SK-N-SH (cell line): ENCODE measurements around the gene MMADHC. TPM values are rescaled to one million over a fixed set of nuclear protein-coding genes. Genes with fewer than 3 reads are reported as not detected.
A peak's percentile ranks its signal among the peaks of the same experiment; 100 is the strongest.

Source experiments
- CTCF ChIA-PET: fragments of 300-600, 350-600 bp; formaldehyde crosslinking; extraction: SDS; loops from one replicate; lab custom pipeline; 2021; lab: Yijun Ruan, JAX
- POLR2A ChIA-PET: fragments of 350-600 bp; sonication (Branson Sonifier 250); formaldehyde crosslinking; extraction: SDS; loops from one replicate; lab custom pipeline; 2020; ENCODE audit warnings: antibody characterized with exemption, inconsistent platforms; lab: Yijun Ruan, JAX
- DNase-seq: peaks from one replicate; pipeline ENCODE4 v3.0.0; 2012
- H2AFZ ChIP-seq: fragments of 200-600 bp; sonication (generic); 2 replicates; pipeline ENCODE4 v1.8.1; 2016; ENCODE audit warnings: antibody characterized with exemption, mild to moderate bottlenecking, low read depth
- H3F3A ChIP-seq: fragments of 200-600 bp; sonication (generic); replicated peaks from 2 replicates; pipeline ENCODE3; 2016; ENCODE audit warnings: antibody characterized with exemption, mild to moderate bottlenecking; ENCODE audit not compliant: insufficient read depth
- H3K27ac ChIP-seq, 2 experiments: fragments of 200-500 bp in 1 of 2; fragments of 200-600 bp in 1 of 2; sonication (Bioruptor generic) in 1 of 2; sonication (generic), shearing (Covaris generic) in 1 of 2; 2 replicates each; pipeline versions ENCODE4 v1.5.1 to v1.6.1; 2014 to 2016; ENCODE audit warnings: low read depth in 2 of 2, inconsistent platforms in 1 of 2, low read length in 1 of 2, mild to moderate bottlenecking in 1 of 2, mixed read lengths in 1 of 2
- H3K27me3 ChIP-seq: fragments of 200-600 bp; sonication (generic), shearing (Covaris generic); 2 replicates; pipeline ENCODE4 v1.6.1; 2016; ENCODE audit warnings: mixed run types; ENCODE audit not compliant: insufficient read depth
- H3K36me3 ChIP-seq, 2 experiments: fragments of 200-500 bp in 1 of 2; fragments of 200-600 bp in 1 of 2; sonication (Bioruptor generic) in 1 of 2; sonication (generic) in 1 of 2; replicated peaks in 1 of 2; 2 replicates each; pipeline versions ENCODE3 to v1.5.1; 2014 to 2016; ENCODE audit warnings: low read length in 1 of 2, mild to moderate bottlenecking in 1 of 2; ENCODE audit not compliant: insufficient read depth in 2 of 2, control insufficient read depth in 1 of 2
- H3K4me1 ChIP-seq, 2 experiments: fragments of 200-500 bp in 1 of 2; fragments of 200-600 bp in 1 of 2; sonication (Bioruptor generic) in 1 of 2; sonication (generic), shearing (Covaris generic) in 1 of 2; 2 replicates each; pipeline versions ENCODE4 v1.5.1 to v1.6.1; 2014 to 2016; ENCODE audit warnings: low read depth in 1 of 2, low read length in 1 of 2, mixed run types in 1 of 2; ENCODE audit not compliant: insufficient read depth in 2 of 2, control insufficient read depth in 1 of 2
- H3K4me2 ChIP-seq: fragments of 200-600 bp; sonication (generic), shearing (Covaris generic); 2 replicates; pipeline ENCODE4 v1.6.1; 2017; ENCODE audit warnings: mixed run types
- H3K4me3 ChIP-seq, 2 experiments: fragments of 200-500 bp in 1 of 2; fragments of 200-600 bp in 1 of 2; sonication (Bioruptor generic) in 1 of 2; sonication (generic), shearing (Covaris generic) in 1 of 2; 2 replicates each; pipeline versions ENCODE4 v1.5.1 to v1.8.1; 2014 to 2016; ENCODE audit warnings: low read depth in 2 of 2, inconsistent platforms in 1 of 2, low read length in 1 of 2, mild to moderate bottlenecking in 1 of 2, mixed read lengths in 1 of 2, moderate library complexity in 1 of 2
- H3K79me2 ChIP-seq: fragments of 200-600 bp; sonication (generic); 2 replicates; pipeline ENCODE4 v1.8.1; 2017; ENCODE audit warnings: mild to moderate bottlenecking; ENCODE audit not compliant: insufficient read depth
- H3K9ac ChIP-seq: fragments of 200-600 bp; sonication (generic); 2 replicates; pipeline ENCODE4 v1.6.1; 2017; ENCODE audit warnings: mixed run types
- H3K9me2 ChIP-seq: fragments of 200-600 bp; sonication (generic); 2 replicates; pipeline ENCODE4 v1.6.1; 2017; ENCODE audit warnings: mixed run types
- H3K9me3 ChIP-seq: fragments of 200-600 bp; sonication (generic); 2 replicates; pipeline ENCODE4 v1.6.1; 2017; ENCODE audit warnings: mixed run types, mild to moderate bottlenecking, moderate library complexity
- H4K20me1 ChIP-seq: fragments of 200-600 bp; sonication (generic); 2 replicates; pipeline ENCODE4 v1.6.1; 2017; ENCODE audit warnings: mild to moderate bottlenecking, mixed run types; ENCODE audit not compliant: insufficient read depth
- FOXJ3 ChIP-seq: sonication (generic); formaldehyde crosslinking; IDR thresholded peaks from 2 replicates; pipeline ENCODE4 v1.5.1; 2020; ENCODE audit warnings: mild to moderate bottlenecking, missing genetic modification reagents
- JUND ChIP-seq: IDR thresholded peaks from 2 replicates; pipeline ENCODE4 v1.4.0; 2012
- RXRA ChIP-seq: IDR thresholded peaks from 2 replicates; pipeline ENCODE4 v1.4.0; 2012; ENCODE audit warnings: low read depth, mild to moderate bottlenecking, borderline replicate concordance
- TEAD4 ChIP-seq: IDR thresholded peaks from 2 replicates; pipeline ENCODE4 v1.4.0; 2012; ENCODE audit warnings: mild to moderate bottlenecking, borderline replicate concordance; ENCODE audit not compliant: insufficient read depth
- WGBS: methylation state at CpG from one replicate; pipeline ENCODE4 v1.1.6; 2017; ENCODE audit warnings: low lambda C conversion rate; 5-methylcytosine and 5-hydroxymethylcytosine counted together
- polyA plus RNA-seq, 3 experiments: library from polyadenylated mRNA; depleted of rRNA; stranded (reverse); fragments of >200 nt; gene quantifications; 2 replicates each; pipeline ENCODE4 v1.2.3, GENCODE V29; 2012
- TF ChIP-seq, protein P1 (sequence below): IDR thresholded peaks from 2 replicates; pipeline ENCODE4 v1.4.0; 2012; ENCODE audit warnings: low read depth, borderline replicate concordance
- TF ChIP-seq, protein P2 (sequence below): IDR thresholded peaks from 2 replicates; pipeline ENCODE4 v1.4.0; 2012; ENCODE audit warnings: low read depth, borderline replicate concordance
- TF ChIP-seq, protein P3 (sequence below): IDR thresholded peaks from 2 replicates; pipeline ENCODE4; 2012

Gene MMADHC
- polyA plus RNA-seq, 1 of the 3 experiments (the other 2 are of a cell fraction) = 40.4 TPM

DNA sequence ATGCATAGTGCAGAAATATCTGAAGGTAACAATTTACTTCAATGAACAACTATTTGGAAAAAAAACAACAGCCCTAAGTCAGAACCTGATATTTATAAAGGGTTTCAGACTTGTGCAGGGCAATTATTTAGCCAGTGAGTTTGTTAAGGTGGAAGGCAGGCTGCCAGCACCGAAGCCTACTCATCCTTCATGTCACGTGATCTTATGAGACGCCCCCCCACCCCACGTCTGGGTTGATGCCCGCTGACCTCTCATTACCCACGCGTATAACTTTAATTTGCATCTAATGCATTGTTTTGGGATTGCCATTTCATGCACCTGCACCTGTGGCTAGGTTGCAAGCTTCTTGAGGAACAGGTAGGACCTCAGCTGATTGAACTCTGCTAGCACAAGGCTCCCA is 52.9 kb downstream of the MMADHC start:
- Histone ChIP-seq H3K27ac (no peak overlapping the region), H3K4me3 (no peak overlapping the region), H3F3A (no peaks in the 10 kb centered on the region), H3K36me3 (no peaks in the 10 kb centered on the region), H2AFZ (no peak overlapping the region), H3K9me3 (no peaks in the 10 kb centered on the region), H3K9ac (no peak overlapping the region), H3K9me2 (no peaks in the 10 kb centered on the region), H3K79me2 (no peaks in the 10 kb centered on the region), H3K4me1 (no peaks in the 10 kb centered on the region), H4K20me1 (no peaks in the 10 kb centered on the region), H3K4me2 (no peak overlapping the region), H3K27me3 (no peaks in the 10 kb centered on the region)
- no peak for TF ChIP-seq TEAD4
- POLR2A ChIA-PET = no interaction called here
- no peak for DNase-seq
- CTCF ChIA-PET = interaction anchor here (1.4 to 1.6 kb wide), 2 partner anchors 27 to 518 kb away, joined by 3 to 6 read pairs; no protein-coding TSS in a partner anchor
- WGBS = 59% methylated on average over 6 of the region's 7 CpGs

DNA sequence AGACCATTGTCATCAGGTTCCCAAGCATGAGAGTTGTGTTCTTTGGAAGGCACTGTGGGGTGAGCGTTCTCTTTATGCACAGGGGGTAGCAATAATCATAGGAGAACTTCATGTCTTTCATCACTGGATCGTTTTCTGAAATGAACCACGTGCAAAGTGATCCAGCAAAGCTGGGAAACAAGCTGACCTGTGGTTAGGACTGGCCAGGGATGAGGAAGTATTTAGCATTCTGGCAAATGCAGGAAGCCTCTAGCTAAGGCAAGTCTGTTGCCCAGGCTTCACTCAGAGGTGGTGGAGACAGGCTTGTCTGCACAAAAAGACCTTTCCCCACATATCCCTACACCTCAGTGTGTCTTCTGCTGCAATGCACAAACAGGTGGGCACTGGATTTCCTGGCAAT is 58.6 kb downstream of the MMADHC start:
- no peaks in the 10 kb centered on the region for H3K36me3 ChIP-seq
- H3K9me3 ChIP-seq = no peaks in the 10 kb centered on the region
- ChIA-PET POLR2A (no interaction called here), CTCF (interaction anchor here (0.7 to 1.8 kb wide), 3 partner anchors 198 to 512 kb away, joined by 3 to 6 read pairs (median 5); partner anchors contain the start of gene LYPD6)
- no peaks in the 10 kb centered on the region for H3F3A ChIP-seq
- H3K27ac ChIP-seq = peak overlapping the region; percentile 67 to 78; a peak in 3 of 4 replicates
- H3K4me2 ChIP-seq = no peak overlapping the region
- no peaks in the 10 kb centered on the region for H3K27me3 ChIP-seq
- H4K20me1 ChIP-seq = no peaks in the 10 kb centered on the region
- TF ChIP-seq, protein P1, sequence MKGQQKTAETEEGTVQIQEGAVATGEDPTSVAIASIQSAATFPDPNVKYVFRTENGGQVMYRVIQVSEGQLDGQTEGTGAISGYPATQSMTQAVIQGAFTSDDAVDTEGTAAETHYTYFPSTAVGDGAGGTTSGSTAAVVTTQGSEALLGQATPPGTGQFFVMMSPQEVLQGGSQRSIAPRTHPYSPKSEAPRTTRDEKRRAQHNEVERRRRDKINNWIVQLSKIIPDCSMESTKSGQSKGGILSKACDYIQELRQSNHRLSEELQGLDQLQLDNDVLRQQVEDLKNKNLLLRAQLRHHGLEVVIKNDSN = no peak
- TF ChIP-seq, protein P2, sequence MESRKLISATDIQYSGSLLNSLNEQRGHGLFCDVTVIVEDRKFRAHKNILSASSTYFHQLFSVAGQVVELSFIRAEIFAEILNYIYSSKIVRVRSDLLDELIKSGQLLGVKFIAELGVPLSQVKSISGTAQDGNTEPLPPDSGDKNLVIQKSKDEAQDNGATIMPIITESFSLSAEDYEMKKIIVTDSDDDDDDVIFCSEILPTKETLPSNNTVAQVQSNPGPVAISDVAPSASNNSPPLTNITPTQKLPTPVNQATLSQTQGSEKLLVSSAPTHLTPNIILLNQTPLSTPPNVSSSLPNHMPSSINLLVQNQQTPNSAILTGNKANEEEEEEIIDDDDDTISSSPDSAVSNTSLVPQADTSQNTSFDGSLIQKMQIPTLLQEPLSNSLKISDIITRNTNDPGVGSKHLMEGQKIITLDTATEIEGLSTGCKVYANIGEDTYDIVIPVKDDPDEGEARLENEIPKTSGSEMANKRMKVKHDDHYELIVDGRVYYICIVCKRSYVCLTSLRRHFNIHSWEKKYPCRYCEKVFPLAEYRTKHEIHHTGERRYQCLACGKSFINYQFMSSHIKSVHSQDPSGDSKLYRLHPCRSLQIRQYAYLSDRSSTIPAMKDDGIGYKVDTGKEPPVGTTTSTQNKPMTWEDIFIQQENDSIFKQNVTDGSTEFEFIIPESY = no peak
- no peak for TF ChIP-seq FOXJ3 (CRISPR knock-in tag)
- TF ChIP-seq, protein P3, sequence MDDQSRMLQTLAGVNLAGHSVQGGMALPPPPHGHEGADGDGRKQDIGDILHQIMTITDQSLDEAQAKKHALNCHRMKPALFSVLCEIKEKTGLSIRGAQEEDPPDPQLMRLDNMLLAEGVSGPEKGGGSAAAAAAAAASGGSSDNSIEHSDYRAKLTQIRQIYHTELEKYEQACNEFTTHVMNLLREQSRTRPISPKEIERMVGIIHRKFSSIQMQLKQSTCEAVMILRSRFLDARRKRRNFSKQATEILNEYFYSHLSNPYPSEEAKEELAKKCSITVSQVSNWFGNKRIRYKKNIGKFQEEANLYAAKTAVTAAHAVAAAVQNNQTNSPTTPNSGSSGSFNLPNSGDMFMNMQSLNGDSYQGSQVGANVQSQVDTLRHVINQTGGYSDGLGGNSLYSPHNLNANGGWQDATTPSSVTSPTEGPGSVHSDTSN = no peak
- no peak for TF ChIP-seq JUND
- no peak for TF ChIP-seq RXRA
- no peak for DNase-seq
- 56% methylated on average over 3 of the region's 3 CpGs for WGBS
- no peaks in the 10 kb centered on the region for H3K9me2 ChIP-seq
- H2AFZ ChIP-seq = no peak overlapping the region
- no peaks in the 10 kb centered on the region for H3K79me2 ChIP-seq
- no peak overlapping the region for H3K9ac ChIP-seq
- H3K4me3 ChIP-seq = no peak overlapping the region
- H3K4me1 ChIP-seq = peaks cover 9 to 17% of the 10 kb centered on the region in 2 experiments; a peak in 3 of 4 replicates
